KOPT-K1 (cell line): Measurements from ENCODE around the gene CYP46A1.
"Not testable (repeated sequence)": the region's sequence is repeated elsewhere in the genome, so short reads cannot be mapped to it uniquely, and the experiment has no call there.

ENCODE experiments used
- H3K27ac ChIP-seq: fragments of 200-600 bp; sonication (generic); 2 replicates; pipeline ENCODE4 v1.5.1; 2016; ENCODE audit warnings: antibody characterized with exemption, mild to moderate bottlenecking, low read depth, low read length; ENCODE audit not compliant: poor library complexity, severe bottlenecking
- H3K36me3 ChIP-seq: fragments of 200-600 bp; sonication (generic); 2 replicates; pipeline ENCODE4 v1.5.1; 2017; ENCODE audit warnings: antibody characterized with exemption, mild to moderate bottlenecking, low read length, moderate library complexity; ENCODE audit not compliant: insufficient read depth
- H3K9me3 ChIP-seq: fragments of 200-600 bp; sonication (generic); 2 replicates; pipeline ENCODE4 v1.5.1; 2017; ENCODE audit warnings: antibody characterized with exemption, low read length, mild to moderate bottlenecking; ENCODE audit not compliant: insufficient read depth, poor library complexity, severe bottlenecking

CYP46A1 gene

GRCh38 chr14:99762911-99763310 lies 78.8 kb downstream of the CYP46A1 start:
- H3K36me3 ChIP-seq, H3K27ac ChIP-seq, H3K9me3 ChIP-seq: not testable (repeated sequence)

DNA sequence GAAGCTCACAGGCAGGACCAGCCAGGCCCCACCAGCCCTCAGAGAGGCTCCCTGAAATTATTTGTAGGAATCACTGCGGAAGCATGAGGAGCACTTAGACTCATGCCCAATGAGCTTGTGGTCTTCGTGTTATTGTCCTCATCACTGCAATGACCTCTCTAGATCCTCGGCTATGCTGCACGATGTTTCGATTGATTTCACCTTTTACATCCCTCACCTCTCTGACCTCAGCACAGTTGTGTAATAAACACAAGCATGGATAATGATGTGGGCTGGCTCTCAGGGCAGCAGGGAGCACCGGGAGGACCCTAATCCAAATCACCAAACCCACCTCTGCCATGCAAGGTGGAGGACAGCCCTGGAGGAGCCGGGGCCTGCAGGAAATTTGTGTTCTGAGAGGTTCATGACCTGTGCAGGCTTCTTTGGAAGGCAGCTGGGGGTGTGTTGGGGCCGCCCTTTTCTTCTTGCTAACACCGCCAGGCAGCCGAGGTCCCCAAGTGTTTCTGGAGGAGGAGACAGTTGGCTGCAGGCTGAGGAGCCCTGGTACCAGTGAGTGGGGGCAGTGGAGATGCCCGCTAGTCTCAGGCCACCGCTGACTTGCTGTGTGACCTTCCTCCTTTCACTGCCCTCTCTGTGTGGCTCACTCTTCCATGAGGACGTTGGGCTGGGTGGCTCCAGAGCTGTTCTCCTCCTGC lies 79.6 kb downstream of the CYP46A1 start:
- Histone ChIP-seq H3K36me3 (no peaks in the 10 kb centered on the region), H3K9me3 (no peaks in the 10 kb centered on the region), H3K27ac (no peak overlapping the region)

DNA sequence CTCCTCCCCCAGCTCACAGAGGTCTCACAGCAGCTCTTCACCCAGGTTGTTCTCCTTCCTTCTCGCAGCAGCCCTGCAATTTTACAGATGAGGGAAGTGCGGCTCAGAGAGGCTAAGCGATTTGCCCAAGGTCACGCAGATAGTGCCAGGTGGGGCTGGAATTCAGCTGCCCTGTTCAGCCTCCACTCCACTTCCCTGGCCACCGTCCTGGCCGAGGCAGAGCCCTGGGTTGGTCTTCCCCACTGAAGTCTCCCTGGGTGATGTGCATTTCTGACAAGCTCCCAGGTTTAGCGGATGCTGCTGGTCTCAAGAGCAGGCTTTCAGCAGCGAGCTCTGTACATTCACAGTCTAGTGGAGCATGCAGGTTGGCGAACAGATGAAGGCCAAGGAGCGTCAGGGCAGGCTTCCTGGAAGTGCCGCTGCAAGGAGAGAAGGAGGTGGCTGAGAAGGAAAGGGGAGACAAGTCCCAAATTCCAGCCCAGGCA lies 80.2 kb downstream of the CYP46A1 start:
- Histone ChIP-seq H3K9me3 (no peaks in the 10 kb centered on the region), H3K36me3 (no peaks in the 10 kb centered on the region), H3K27ac (no peak overlapping the region)

- H3K36me3 ChIP-seq, result no peaks in the 10 kb centered on the region
- H3K9me3 ChIP-seq, result no peaks in the 10 kb centered on the region
- no peak overlapping the region for H3K27ac ChIP-seq
These were observed 84.3 kb downstream of the CYP46A1 start for GRCh38 chr14:99768381-99768780.

DNA sequence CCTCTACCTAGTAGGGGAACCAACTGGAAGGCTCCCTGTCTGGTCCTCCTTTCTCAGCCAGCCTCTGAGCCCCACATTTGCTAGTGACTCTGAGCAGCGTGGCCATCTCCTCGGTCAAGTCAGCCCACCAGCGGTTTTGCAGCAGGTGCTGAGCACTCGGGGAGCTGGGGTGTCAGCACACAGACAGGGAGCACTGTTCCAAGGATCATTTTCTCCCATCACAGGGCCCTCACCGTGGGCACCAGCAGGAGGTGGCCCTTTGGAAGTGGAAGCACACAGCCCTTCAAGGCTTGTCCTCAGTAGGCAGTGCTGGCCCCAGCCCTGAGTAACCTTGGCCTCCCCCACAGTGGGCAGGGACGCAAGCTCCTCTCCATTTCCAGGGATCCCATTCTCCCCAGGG lies 85.0 kb downstream of the CYP46A1 start:
- no peaks in the 10 kb centered on the region for H3K9me3 ChIP-seq
- no peaks in the 10 kb centered on the region for H3K36me3 ChIP-seq
- no peak overlapping the region for H3K27ac ChIP-seq

GRCh38 chr14:99769799-99770198 lies 85.7 kb downstream of the CYP46A1 start:
- no peaks in the 10 kb centered on the region for H3K9me3 ChIP-seq
- H3K27ac ChIP-seq, result no peak overlapping the region
- no peaks in the 10 kb centered on the region for H3K36me3 ChIP-seq

DNA sequence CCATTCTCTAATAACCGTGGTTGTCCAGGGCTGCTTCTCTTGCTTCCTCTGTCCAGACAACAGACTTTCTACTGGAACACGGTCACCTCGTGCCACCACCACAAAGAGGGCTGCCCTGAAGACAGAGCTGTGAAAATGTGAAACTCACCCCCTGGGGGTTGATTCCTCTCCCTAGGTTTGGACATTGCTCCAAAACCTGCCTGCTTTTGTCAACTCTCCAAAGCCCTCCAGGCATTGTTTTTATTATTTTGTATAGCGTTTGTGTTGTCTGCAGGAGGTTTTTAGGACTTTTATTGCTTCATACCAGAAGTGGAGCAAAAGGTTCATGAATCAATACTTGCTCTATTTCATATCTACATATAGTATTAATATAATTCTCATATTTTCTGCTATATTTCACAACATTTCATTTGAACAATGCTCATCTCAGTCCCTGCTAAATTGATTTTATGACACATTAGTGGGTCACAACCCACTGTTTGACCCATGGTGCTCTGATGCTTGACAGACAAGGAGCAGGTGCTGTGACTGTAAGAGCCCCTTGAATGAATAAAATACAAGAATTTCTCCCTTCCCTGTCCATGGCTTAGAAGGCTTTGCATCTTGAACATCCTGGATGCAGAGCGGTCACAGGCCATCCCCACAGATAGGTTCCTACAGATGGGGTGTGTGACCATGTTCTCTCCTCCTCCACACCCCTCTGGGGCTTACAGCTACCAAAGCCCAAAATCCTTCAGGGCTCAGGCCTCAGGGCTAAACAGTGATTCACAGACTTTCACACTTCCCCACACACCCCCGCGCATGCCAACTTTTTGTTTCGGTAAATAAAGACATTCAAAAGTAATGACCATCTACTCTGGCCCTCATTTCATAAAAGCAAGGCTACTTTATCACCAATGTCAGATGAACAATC lies 88.5 kb downstream of the CYP46A1 start:
- Histone ChIP-seq H3K9me3 (no peaks in the 10 kb centered on the region), H3K36me3 (no peaks in the 10 kb centered on the region), H3K27ac (no peak overlapping the region)

GRCh38 chr14:99773521-99774497 lies 89.7 kb downstream of the CYP46A1 start:
- no peaks in the 10 kb centered on the region for H3K9me3 ChIP-seq
- no peak overlapping the region for H3K27ac ChIP-seq
- no peaks in the 10 kb centered on the region for H3K36me3 ChIP-seq

DNA sequence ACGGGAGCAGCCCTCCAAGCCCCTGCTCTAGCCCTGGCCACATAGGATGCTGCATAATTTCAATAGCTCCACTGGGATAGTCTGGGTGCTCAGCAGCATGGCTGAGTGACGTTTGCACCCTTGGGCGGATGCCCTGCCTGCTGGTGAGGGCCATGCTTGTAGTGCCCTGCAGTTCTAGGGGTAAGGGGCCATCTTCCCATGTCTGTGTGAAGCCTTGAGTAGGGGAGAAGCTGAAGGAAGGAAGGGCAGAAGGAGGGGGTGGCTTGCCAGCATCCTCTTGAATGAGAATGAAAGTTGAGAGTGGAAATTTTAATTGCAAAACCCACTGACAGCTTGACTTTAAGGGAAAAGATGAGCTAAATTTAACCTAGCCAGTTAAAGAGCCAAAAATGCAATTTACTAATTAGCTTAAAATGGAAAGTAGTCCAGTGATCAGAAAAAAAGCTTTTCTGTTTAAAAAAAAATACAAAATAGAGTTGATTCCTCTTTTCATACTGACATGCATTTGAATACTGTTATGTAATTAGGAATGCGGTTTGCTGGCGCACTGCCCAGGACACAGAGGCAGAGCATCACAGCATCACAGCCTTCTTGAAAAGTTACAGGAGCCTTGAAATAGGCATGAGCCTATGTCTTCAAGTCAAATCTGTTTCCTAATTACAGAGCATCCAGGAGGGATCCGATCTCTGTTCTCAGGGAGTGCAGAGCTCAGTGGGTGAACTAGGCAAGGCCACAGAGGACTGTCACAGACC lies 90.6 kb downstream of the CYP46A1 start:
- no peaks in the 10 kb centered on the region for H3K36me3 ChIP-seq
- H3K27ac ChIP-seq, result no peak overlapping the region

DNA sequence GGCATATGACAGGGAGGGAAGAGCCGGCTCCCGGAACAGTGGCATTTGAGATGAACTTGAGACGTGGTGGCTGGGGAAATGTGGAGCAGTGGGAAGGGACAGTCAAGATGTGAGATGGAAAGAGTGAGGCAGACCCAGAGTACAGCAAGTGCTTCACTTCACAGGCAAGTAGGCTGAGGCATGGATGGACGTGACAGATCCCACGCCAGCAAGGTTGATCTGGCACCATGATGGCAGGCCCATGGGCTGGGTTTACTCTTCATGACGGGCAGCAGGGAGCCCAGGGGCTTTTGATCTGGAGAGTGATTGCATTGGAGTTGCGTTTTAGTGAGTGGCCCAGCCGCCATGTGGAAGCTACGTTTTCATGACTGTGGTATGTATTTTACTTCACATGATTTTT lies 91.3 kb downstream of the CYP46A1 start:
- H3K9me3 ChIP-seq, result peaks cover 13% of the 10 kb centered on the region
- no peak overlapping the region for H3K27ac ChIP-seq
- no peaks in the 10 kb centered on the region for H3K36me3 ChIP-seq

More for the DNA sequence above, 90.6 kb downstream of the CYP46A1 start:
- peaks cover 9% of the 10 kb centered on the region for H3K9me3 ChIP-seq
